HG03342 (cell line): ENCODE data around the gene OR1L4.

Source experiments
- ATAC-seq: cut with Tn5 transposase; IDR thresholded peaks from one replicate; pipeline ENCODE4 v1.9.1; 2021; ENCODE audit warnings: mild to moderate bottlenecking, moderate library complexity; ENCODE audit not compliant: unreplicated experiment

Gene OR1L4

GRCh38 chr9:122723690-122724089, at the start of gene OR1L4:
Gene OR1L4, plus strand, starts transcription at chr9:122723990. Its CDS starts 0 bp downstream, at chr9:122723990.
- ATAC-seq = no peak

GRCh38 chr9:122684851-122685250, 38.9 kb upstream of the OR1L4 start:
- ATAC-seq = no peak

- no peak for ATAC-seq
These were observed 28.1 kb upstream of the OR1L4 start for GRCh38 chr9:122695696-122696095.

- no peak for ATAC-seq
These were observed 5.8 kb upstream of the OR1L4 start for GRCh38 chr9:122718038-122718437.

- no peak for ATAC-seq
These were observed 4.6 kb upstream of the OR1L4 start for GRCh38 chr9:122719218-122719617.

GRCh38 chr9:122742003-122742402, 18.2 kb downstream of the OR1L4 start, which contains the start of gene OR1L6:
Gene OR1L6, plus strand, starts transcription at chr9:122742303. Its CDS starts 7,545 bp downstream, at chr9:122749848.
- no peak for ATAC-seq

GRCh38 chr9:122754825-122755224, 31.0 kb downstream of the OR1L4 start:
- ATAC-seq = no peak

- ATAC-seq = no peak
These were observed 44.0 kb downstream of the OR1L4 start for GRCh38 chr9:122767817-122768216.
